Measurements from ENCODE around the gene CASP10.
"Not testable (repeated sequence)": the region's sequence is repeated elsewhere in the genome, so short reads cannot be mapped to it uniquely, and the experiment has no call there.

CASP10 gene

GRCh38 chr2:201182650-201183364, at the start of gene CASP10:
CASP10 (plus strand) TSS chr2:201183141; CDS start chr2:201185778, 2,637 bp downstream.
- no peak for DNase-seq (ENCODE audit: low read depth in 1 of 2, low spot score in 1 of 2)

GRCh38 chr2:201135386-201135785, 47.6 kb upstream of the CASP10 start:
- no peak for DNase-seq (ENCODE audit: low read depth in 1 of 2, low spot score in 1 of 2)

GRCh38 chr2:201136889-201137321, 46.0 kb upstream of the CASP10 start:
- no peak for DNase-seq (ENCODE audit: low read depth in 1 of 2, low spot score in 1 of 2)

- no peak for DNase-seq (ENCODE audit: low read depth in 1 of 2, low spot score in 1 of 2)
These were observed 45.2 kb upstream of the CASP10 start for GRCh38 chr2:201137505-201138400.

- no peak for DNase-seq (ENCODE audit: low read depth in 1 of 2, low spot score in 1 of 2)
These were observed 44.5 kb upstream of the CASP10 start for GRCh38 chr2:201138401-201138970.

- DNase-seq (ENCODE audit: low read depth in 1 of 2, low spot score in 1 of 2) = not testable (repeated sequence)
These were observed 43.8 kb upstream of the CASP10 start for GRCh38 chr2:201138986-201139781.

GRCh38 chr2:201139836-201140604, 42.9 kb upstream of the CASP10 start:
- no peak for DNase-seq (ENCODE audit: low read depth in 1 of 2, low spot score in 1 of 2)

GRCh38 chr2:201144101-201145051, 38.6 kb upstream of the CASP10 start:
- no peak for DNase-seq (ENCODE audit: low read depth in 1 of 2, low spot score in 1 of 2)

- DNase-seq (ENCODE audit: low read depth in 1 of 2, low spot score in 1 of 2) = no peak
These were observed 34.4 kb upstream of the CASP10 start for GRCh38 chr2:201148434-201148990.

GRCh38 chr2:201149064-201149820, 33.7 kb upstream of the CASP10 start:
- no peak for DNase-seq (ENCODE audit: low read depth in 1 of 2, low spot score in 1 of 2)

GRCh38 chr2:201149821-201150165, 33.1 kb upstream of the CASP10 start:
- not testable (repeated sequence) for DNase-seq (ENCODE audit: low read depth in 1 of 2, low spot score in 1 of 2)

GRCh38 chr2:201150454-201151020, 32.4 kb upstream of the CASP10 start:
- no peak for DNase-seq (ENCODE audit: low read depth in 1 of 2, low spot score in 1 of 2)

GRCh38 chr2:201151127-201151981, 31.6 kb upstream of the CASP10 start:
- no peak for DNase-seq (ENCODE audit: low read depth in 1 of 2, low spot score in 1 of 2)

- DNase-seq (ENCODE audit: low read depth in 1 of 2, low spot score in 1 of 2) = no peak
These were observed 30.4 kb upstream of the CASP10 start for GRCh38 chr2:201152517-201152916.

- DNase-seq (ENCODE audit: low read depth in 1 of 2, low spot score in 1 of 2) = no peak
These were observed 29.7 kb upstream of the CASP10 start for GRCh38 chr2:201152999-201153815.
